ENCODE results near the gene TAF8. TPM values are rescaled to one million over a fixed set of nuclear protein-coding genes. Genes with fewer than 3 reads are reported as not detected.

The TAF8 gene
- total and polyA plus RNA-seq, 12 donors, result 10.1 to 83.7 (median 22.9) TPM

DNA sequence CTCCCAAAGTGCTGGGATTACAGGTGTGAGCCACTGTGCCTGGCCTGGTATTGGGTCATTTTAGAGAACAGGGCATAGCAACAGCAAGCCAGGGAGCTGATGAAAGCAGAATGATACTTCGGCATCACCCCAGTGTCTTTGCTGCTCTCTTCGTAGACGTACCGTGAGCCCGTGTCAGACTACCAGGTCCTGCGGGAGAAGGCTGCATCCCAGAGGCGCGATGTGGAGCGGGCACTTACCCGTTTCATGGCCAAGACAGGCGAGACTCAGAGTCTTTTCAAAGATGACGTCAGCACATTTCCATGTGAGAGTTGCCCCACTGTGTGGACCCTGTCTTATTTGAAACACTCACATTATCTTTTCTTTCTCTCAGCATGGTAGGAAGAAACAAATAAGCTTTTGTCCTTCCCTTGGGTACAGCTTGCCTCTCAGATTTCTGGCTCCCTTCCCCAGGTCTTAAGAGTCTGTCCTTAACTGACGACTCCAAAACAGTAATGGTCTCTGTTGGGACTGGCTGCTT is 15.9 kb downstream of the TAF8 start:
- peaks cover 0 to 85% of the 10 kb centered on the region in 2 donors for H3K36me3 ChIP-seq (replicated peaks in 1 of 2)

DNA sequence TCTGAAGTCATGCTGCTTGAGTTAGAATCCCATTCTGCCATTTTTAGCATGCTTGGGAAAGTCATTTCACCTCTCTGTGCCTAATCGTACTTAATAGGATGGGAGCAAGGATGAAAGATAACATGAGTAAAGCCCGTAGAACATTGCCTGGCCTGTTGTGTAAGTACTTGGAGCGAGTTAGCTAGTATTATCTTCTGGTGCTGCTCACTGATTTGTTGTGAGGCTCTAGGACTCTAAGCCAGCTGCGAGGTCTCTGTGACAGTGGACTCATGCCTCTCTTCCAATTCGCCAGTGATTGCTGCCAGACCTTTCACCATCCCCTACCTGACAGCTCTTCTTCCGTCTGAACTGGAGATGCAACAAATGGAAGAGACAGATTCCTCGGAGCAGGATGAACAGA is 17.8 kb downstream of the TAF8 start:
- DNase-seq, result no peak
- WGBS, 4 donors, result 88 to 91% (median 89%) methylated on average over 7 of the region's 7 CpGs

More for the DNA sequence above, 15.9 kb downstream of the TAF8 start:
- 95 to 98% (median 96%) methylated on average over 13 of the region's 13 CpGs for WGBS, 4 donors
- Histone ChIP-seq H3K4me3 (no peak overlapping the region), H3K27ac (no peak overlapping the region), H3K9me3 (replicated peaks in 1 of 3) (no peaks in the 10 kb centered on the region), H3K4me1 (replicated peaks in 1 of 2) (no peaks in the 10 kb centered on the region), H3K27me3 (no peaks in the 10 kb centered on the region)
- intact Hi-C loops (cut with DNase I), result no loop called here
- no peak for DNase-seq
- TF ChIP-seq, protein P1, sequence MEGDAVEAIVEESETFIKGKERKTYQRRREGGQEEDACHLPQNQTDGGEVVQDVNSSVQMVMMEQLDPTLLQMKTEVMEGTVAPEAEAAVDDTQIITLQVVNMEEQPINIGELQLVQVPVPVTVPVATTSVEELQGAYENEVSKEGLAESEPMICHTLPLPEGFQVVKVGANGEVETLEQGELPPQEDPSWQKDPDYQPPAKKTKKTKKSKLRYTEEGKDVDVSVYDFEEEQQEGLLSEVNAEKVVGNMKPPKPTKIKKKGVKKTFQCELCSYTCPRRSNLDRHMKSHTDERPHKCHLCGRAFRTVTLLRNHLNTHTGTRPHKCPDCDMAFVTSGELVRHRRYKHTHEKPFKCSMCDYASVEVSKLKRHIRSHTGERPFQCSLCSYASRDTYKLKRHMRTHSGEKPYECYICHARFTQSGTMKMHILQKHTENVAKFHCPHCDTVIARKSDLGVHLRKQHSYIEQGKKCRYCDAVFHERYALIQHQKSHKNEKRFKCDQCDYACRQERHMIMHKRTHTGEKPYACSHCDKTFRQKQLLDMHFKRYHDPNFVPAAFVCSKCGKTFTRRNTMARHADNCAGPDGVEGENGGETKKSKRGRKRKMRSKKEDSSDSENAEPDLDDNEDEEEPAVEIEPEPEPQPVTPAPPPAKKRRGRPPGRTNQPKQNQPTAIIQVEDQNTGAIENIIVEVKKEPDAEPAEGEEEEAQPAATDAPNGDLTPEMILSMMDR (IDR thresholded peaks at IDR 0.05), result no peak
- TF ChIP-seq POLR2A (IDR thresholded peaks at IDR 0.05), result no peak

GRCh38 chr6:42068872-42069522 is 18.7 kb downstream of the TAF8 start:
- no peak for DNase-seq
- 91 to 97% (median 95%) methylated on average over 5 of the region's 5 CpGs for WGBS, 4 donors
- no peak for TF ChIP-seq POLR2A (IDR thresholded peaks at IDR 0.05)
- TF ChIP-seq, protein P1 (IDR thresholded peaks at IDR 0.05), result no peak
- Histone ChIP-seq H3K4me3 (no peak overlapping the region), H3K36me3 (replicated peaks in 1 of 2) (peaks cover 0 to 94% of the 10 kb centered on the region in 2 donors), H3K9me3 (replicated peaks in 1 of 3) (no peaks in the 10 kb centered on the region), H3K4me1 (replicated peaks in 1 of 2) (no peaks in the 10 kb centered on the region), H3K27ac (no peak overlapping the region), H3K27me3 (no peaks in the 10 kb centered on the region)
- intact Hi-C loops (cut with DNase I), result no loop called here

More for the DNA sequence above, 17.8 kb downstream of the TAF8 start:
- TF ChIP-seq, protein P1 (IDR thresholded peaks at IDR 0.05), result no peak
- TF ChIP-seq POLR2A (IDR thresholded peaks at IDR 0.05), result no peak
- Histone ChIP-seq H3K4me1 (replicated peaks in 1 of 2) (no peaks in the 10 kb centered on the region), H3K36me3 (replicated peaks in 1 of 2) (peaks cover 0 to 96% of the 10 kb centered on the region in 2 donors), H3K9me3 (replicated peaks in 1 of 3) (no peaks in the 10 kb centered on the region), H3K27me3 (no peaks in the 10 kb centered on the region), H3K27ac (no peak overlapping the region), H3K4me3 (no peak overlapping the region)
- intact Hi-C loops (cut with DNase I), result no loop called here

- intact Hi-C loops (cut with DNase I), result loop anchor here in 1 of 2 donors (10.0 kb wide), 1 partner anchor 473 kb away; no protein-coding TSS in a partner anchor
- Histone ChIP-seq H3K36me3 (replicated peaks in 1 of 2) (peaks cover 0 to 71% of the 10 kb centered on the region in 2 donors), H3K4me3 (no peak overlapping the region), H3K27ac (no peak overlapping the region), H3K27me3 (no peaks in the 10 kb centered on the region), H3K9me3 (replicated peaks in 1 of 3) (no peaks in the 10 kb centered on the region), H3K4me1 (replicated peaks in 1 of 2) (no peaks in the 10 kb centered on the region)
- no peak for DNase-seq
- TF ChIP-seq POLR2A (IDR thresholded peaks at IDR 0.05), result no peak
- TF ChIP-seq, protein P1 (IDR thresholded peaks at IDR 0.05), result no peak
- WGBS, 4 donors, result 71 to 82% (median 75%) methylated on average over 6 of the region's 6 CpGs
Observed at GRCh38 chr6:42071881-42072583, 21.7 kb downstream of the TAF8 start.
